GM04503 (cell line): ENCODE data around the gene EIF4E1B.

Experiments
- DNase-seq: peaks from one replicate; pipeline ENCODE4 v3.0.0-alpha.2; 2012; ENCODE audit warnings: low read depth

Gene EIF4E1B

GRCh38 chr5:176627582-176627981 is 2.9 kb upstream of the EIF4E1B start:
- no peak for DNase-seq

- DNase-seq = no peak
Observed at GRCh38 chr5:176628406-176629228, 1.9 kb upstream of the EIF4E1B start.

- no peak for DNase-seq
Observed at GRCh38 chr5:176629317-176629852, 1.1 kb upstream of the EIF4E1B start.

- DNase-seq = no peak
Observed at GRCh38 chr5:176630681-176631222, 277 bp downstream of the EIF4E1B start.

- DNase-seq = no peak
Observed at GRCh38 chr5:176631383-176632200, 1.1 kb downstream of the EIF4E1B start.

GRCh38 chr5:176632745-176633144 is 2.3 kb downstream of the EIF4E1B start:
- DNase-seq = no peak

- no peak for DNase-seq
Observed at GRCh38 chr5:176633598-176633997, 3.1 kb downstream of the EIF4E1B start.

- DNase-seq = no peak
Observed at GRCh38 chr5:176636426-176636825, 6.0 kb downstream of the EIF4E1B start.

- no peak for DNase-seq
Observed at GRCh38 chr5:176637556-176637955, 7.1 kb downstream of the EIF4E1B start.

GRCh38 chr5:176638437-176638836 is 8.0 kb downstream of the EIF4E1B start:
- DNase-seq = no peak

GRCh38 chr5:176639208-176639607 is 8.7 kb downstream of the EIF4E1B start:
- DNase-seq = no peak

GRCh38 chr5:176639981-176640380 is 9.5 kb downstream of the EIF4E1B start:
- DNase-seq = no peak

- DNase-seq = no peak
Observed at GRCh38 chr5:176640616-176641015, 10.1 kb downstream of the EIF4E1B start.

GRCh38 chr5:176642675-176643490 is 12.4 kb downstream of the EIF4E1B start:
- DNase-seq = no peak

- DNase-seq = no peak
Observed at GRCh38 chr5:176643491-176644219, 13.2 kb downstream of the EIF4E1B start.

- no peak for DNase-seq
Observed at GRCh38 chr5:176644294-176644693, 13.8 kb downstream of the EIF4E1B start.

- no peak for DNase-seq
Observed at GRCh38 chr5:176644878-176645670, 14.6 kb downstream of the EIF4E1B start.

GRCh38 chr5:176646049-176646706 is 15.7 kb downstream of the EIF4E1B start:
- DNase-seq = no peak

GRCh38 chr5:176646707-176647029 is 16.2 kb downstream of the EIF4E1B start:
- no peak for DNase-seq
